NCI-H1092 treated with DMSO at 0.1 percent for 48 hours (cell line): ENCODE measurements around the gene DISC1.

Experiments used
- DNase-seq: peaks from one replicate; lab custom pipeline; 2025; lab: John Stamatoyannopoulos, UW

The DISC1 gene

GRCh38 chr1:231998791-231999190 lies 372.2 kb downstream of the DISC1 start:
- no peak for DNase-seq

GRCh38 chr1:232005300-232005699 lies 378.7 kb downstream of the DISC1 start:
- DNase-seq = no peak

GRCh38 chr1:232009741-232010140 lies 383.2 kb downstream of the DISC1 start:
- DNase-seq = no peak

DNA sequence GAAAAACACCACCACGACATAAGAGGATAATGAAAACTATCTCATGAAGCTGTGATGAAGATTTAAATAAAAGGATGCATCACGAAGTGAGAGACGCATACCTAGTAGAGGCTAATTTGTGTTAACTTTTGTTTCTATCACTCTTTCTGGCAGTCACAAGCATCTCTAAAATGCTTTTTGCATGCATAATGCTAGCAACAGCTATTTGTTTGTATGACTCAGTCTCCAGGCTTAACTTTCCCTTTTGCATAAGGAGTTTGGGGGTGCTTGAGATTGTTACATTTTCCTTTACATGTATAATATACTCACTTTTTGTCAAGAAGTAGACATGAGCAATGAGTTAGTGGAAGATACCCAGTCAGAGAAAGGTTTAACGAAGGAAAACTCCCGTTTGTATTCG lies 385.4 kb downstream of the DISC1 start:
- no peak for DNase-seq

DNA sequence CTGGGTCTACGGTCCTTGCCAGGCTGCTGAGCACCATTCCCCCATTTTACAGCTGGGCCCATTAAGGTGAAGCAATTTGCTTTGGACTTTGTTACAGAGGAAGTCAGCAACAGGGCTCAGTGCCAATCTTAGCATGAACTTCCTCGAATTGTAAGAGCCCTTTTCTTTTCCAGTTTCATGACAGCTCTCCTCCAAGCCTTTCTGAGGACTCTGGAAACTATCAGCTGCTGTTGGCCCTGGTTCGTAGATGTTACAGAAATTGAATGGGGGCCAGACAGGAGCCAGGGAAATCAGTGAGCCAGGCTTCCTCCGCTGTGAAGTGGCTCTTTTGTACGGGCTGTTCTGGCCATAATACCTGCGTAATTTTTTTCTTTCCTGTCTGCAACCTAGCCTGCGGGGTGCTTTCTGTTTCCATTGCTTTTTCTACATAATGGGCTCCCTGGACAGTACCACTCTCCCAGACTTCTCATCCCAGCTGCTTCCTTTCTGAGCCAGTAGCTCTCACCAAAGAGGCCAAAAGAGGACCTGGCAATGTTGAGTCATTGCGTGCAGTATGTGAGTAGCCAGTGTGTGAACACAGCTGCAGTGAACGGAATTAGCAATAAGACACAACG lies 386.3 kb downstream of the DISC1 start:
- DNase-seq = peak; percentile 98

- DNase-seq = peak; percentile 60
These were observed 388.4 kb downstream of the DISC1 start for GRCh38 chr1:232014941-232015340.

DNA sequence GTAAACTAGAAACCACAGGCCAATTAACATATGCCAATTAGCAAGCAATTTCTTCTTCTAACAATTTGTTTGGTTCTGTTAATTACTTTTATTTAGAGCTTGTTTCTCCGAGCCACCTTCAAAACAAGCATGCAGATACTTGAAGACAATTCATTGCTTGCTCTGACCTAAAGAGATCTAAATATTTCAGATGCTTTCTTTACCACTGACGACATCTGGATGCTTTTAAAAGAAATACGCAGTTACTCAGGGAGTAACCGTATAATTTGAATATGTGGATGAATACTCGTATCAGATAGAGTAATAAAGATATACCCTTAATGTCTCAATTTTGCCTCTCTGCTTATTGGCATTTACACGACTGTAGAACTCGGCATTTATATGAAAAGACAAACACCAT lies 390.0 kb downstream of the DISC1 start:
- DNase-seq = no peak

- DNase-seq = no peak
These were observed 390.5 kb downstream of the DISC1 start for GRCh38 chr1:232017057-232017456.

DNA sequence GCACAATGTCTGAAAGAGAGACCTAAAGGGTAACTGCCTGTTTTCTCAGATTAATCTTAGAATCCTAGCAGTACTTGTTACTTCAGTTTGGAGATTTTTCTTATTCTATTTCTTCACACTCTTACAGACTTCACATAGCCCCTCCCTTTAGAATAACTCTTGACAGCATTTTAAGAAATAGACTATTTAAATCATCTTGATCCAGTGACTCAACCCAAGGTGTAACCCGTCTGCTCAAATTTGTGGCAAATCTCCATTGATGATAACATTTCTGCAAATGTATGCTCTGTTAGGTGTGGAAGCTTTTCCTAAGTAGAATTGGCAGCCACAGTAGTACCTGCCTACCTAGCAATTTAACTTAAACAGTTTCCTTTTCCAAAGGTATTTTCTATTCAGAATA lies 391.2 kb downstream of the DISC1 start:
- no peak for DNase-seq

DNA sequence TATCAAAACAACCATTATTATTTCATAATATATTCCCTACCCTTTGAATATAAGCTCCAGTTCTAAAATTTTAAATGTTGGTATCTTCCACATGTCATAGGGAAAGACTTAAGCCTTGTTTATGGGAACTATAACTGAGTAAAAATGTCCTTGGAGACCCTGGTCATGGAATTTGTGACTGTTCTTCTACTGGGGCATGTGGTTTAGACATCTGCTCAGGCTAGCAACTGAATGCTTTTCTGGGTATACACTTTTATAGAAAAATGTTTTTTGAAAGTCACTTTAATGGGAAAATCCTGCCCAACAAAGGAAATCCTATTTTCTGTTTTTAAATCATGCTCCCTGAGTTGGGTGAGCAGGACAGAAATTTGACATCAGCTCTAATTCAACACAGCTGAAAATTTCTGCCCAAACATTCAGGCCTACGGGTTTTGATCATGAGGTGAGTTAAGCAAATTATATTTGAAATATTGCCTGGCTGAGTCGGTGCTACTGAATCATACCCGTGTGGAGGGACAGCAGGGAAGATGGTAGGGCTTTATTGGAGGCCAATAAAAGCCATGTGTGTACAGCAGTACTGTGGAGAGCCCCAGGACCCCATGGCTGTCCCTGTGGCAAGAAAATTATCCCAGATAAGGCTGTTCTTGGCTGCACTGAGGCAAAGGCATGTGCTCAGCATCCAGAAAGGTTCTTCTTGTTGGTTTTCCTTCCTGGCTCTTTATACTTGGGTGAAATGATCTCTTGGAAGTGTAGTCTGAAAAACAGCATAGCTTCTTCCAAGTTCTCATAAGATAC lies 391.8 kb downstream of the DISC1 start:
- DNase-seq = no peak

GRCh38 chr1:232019026-232019340 lies 392.4 kb downstream of the DISC1 start:
- DNase-seq = no peak

- no peak for DNase-seq
These were observed 393.8 kb downstream of the DISC1 start for GRCh38 chr1:232020352-232020751.

GRCh38 chr1:232029315-232029714 lies 402.7 kb downstream of the DISC1 start:
- DNase-seq = peak; percentile 43

- DNase-seq = no peak
These were observed 404.6 kb downstream of the DISC1 start for GRCh38 chr1:232031156-232031555.

DNA sequence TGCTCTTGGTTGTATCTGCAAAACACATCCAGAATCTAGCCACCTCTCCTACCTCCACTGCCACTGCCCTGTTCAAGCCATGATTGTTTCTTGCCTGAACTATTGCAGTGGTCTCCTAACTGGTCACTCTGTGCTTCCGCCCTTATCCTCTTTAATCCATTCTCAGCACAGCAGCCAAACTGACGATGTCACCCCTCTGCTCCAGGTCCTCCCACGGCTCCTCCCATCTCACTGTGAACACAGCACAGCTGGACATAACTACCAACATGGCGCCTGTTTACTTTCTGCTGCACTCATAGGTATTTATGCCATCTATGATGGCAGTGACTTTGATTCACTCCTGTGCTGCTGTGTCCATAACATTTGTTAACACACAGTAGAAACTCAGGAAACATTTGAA lies 406.7 kb downstream of the DISC1 start:
- DNase-seq = peak; percentile 26

DNA sequence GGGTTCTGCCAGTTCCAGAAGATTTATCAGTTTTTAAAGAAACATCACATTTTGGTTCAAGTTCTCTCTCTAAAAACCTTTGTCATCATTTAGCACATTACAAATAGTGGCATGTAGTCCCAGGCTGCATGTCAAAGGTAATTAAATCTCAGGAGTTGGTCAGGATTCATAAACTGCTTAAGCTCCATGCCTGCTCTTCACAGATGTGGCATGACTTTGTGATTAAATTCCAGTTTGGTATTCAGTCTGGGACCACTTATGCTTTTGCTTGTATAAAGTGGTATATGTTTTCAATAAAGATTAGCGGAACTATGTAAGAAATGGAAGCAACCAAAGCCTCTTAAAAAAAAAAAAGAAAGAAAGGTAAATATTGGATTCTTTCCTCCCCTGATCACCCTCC lies 408.0 kb downstream of the DISC1 start:
- no peak for DNase-seq

- DNase-seq = no peak
These were observed 409.8 kb downstream of the DISC1 start for GRCh38 chr1:232036181-232036933.

- no peak for DNase-seq
These were observed 411.3 kb downstream of the DISC1 start for GRCh38 chr1:232037774-232038388.

GRCh38 chr1:232038706-232039677 lies 412.4 kb downstream of the DISC1 start:
- no peak for DNase-seq

DNA sequence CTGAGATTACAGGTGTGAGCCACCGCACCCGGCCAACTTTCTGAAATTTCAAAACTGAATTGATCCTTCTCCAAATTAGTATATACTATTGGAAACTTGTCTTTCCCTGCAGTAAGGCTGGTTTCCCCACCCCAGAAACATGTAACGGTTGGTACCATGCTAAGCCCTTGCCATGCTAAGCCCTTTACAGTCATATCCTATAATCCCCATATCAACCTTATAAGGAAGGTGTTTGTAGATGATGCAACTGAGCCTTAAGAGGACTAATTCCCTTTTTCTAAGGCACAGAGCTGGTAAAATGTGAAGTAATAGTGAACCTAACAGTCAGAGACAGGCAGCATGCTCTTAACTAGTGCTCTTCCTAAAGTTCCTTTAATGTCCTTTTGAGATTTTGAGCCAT lies 413.7 kb downstream of the DISC1 start:
- no peak for DNase-seq

DNA sequence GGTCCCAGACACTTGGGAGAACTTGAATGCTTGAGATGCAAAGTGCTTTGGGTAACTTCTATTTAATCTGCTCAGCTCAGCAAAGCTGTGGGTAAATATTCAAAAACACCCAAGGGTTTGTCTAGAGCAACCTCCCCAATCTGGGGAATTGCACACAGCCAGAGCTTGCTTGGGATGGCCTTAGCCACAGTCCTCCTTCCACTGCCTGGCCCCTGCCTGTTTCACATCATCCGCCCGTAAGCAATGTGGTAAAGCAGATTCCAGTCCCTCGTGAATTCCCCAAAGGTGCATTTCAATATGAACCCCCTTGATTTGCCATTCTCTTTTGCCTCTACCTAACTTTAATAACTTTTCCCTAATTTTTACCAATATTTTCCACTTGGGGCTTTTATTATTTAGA lies 418.1 kb downstream of the DISC1 start:
- no peak for DNase-seq
